Osteocyte (in vitro differentiated cells): ENCODE measurements around the gene HSD3B2. TPM values are rescaled to one million over a fixed set of nuclear protein-coding genes. Genes with fewer than 3 reads are reported as not detected.

Experiments used
- DNase-seq: peaks from one replicate; pipeline ENCODE4 v3.0.0; 2021; ENCODE audit warnings: mixed read lengths; ENCODE audit not compliant: unreplicated experiment; ENCODE audit errors: extremely low spot score
- H3K27ac Mint-ChIP-seq: one replicate; pipeline ENCODE4 v1.8.0; 2021; ENCODE audit warnings: mild to moderate bottlenecking, mixed read lengths; ENCODE audit not compliant: unreplicated experiment
- H3K27me3 Mint-ChIP-seq: one replicate; pipeline ENCODE4 v1.8.0; 2021; ENCODE audit warnings: mixed read lengths; ENCODE audit not compliant: unreplicated experiment
- H3K36me3 Mint-ChIP-seq: one replicate; pipeline ENCODE4 v1.8.0; 2021; ENCODE audit warnings: mixed read lengths; ENCODE audit not compliant: unreplicated experiment
- H3K4me1 Mint-ChIP-seq: one replicate; pipeline ENCODE4 v1.8.0; 2021; ENCODE audit warnings: mixed read lengths; ENCODE audit not compliant: unreplicated experiment
- H3K4me3 Mint-ChIP-seq: one replicate; pipeline ENCODE4 v1.8.0; 2021; ENCODE audit warnings: mild to moderate bottlenecking, moderate library complexity, mixed read lengths; ENCODE audit not compliant: unreplicated experiment
- H3K9me3 Mint-ChIP-seq: one replicate; pipeline ENCODE4 v1.8.0; 2021; ENCODE audit warnings: mixed read lengths; ENCODE audit not compliant: unreplicated experiment
- total RNA-seq: library from RNA; stranded (reverse); gene quantifications from 2 replicates; pipeline ENCODE4 v1.2.1, GENCODE V29; 2021
- TF ChIP-seq, protein P1 (sequence below): fragments of 200-600 bp; sonication (generic); IDR thresholded peaks from 2 replicates; pipeline ENCODE4 v1.5.0; 2021; ENCODE audit warnings: antibody characterized with exemption, mild to moderate bottlenecking, moderate library complexity

The HSD3B2 gene
- total RNA-seq, 1 donor from 2014 or later = not detected

DNA sequence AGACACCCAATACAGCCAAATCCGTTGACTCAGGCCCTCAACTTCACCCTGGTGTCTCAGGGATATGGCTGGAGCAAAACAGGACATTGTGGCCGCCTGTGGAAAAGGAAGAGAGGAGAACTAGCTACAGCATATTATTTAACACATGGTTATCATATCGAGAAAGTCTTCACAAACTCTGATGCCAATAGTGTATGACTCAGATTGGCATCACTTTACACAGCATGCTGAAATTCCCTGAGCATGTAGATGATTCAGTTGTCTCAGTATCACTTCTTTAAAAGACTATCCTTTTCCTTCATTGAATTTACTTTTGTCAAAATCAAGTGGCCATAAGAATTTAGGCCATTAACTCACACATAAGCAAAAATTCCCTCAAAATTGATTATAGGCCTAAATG lies 20.1 kb downstream of the HSD3B2 start:
- DNase-seq = no peak
- H3K9me3 Mint-ChIP-seq = no peaks in the 10 kb centered on the region
- H3K4me3 Mint-ChIP-seq = no peak overlapping the region

GRCh38 chr1:119438761-119439160 lies 23.8 kb downstream of the HSD3B2 start:
- Mint-ChIP-seq H3K27ac (no peak overlapping the region), H3K4me3 (no peak overlapping the region), H3K4me1 (no peaks in the 10 kb centered on the region), H3K36me3 (no peaks in the 10 kb centered on the region), H3K27me3 (peaks cover 14% of the 10 kb centered on the region), H3K9me3 (no peaks in the 10 kb centered on the region)
- DNase-seq = no peak
- TF ChIP-seq, protein P1, sequence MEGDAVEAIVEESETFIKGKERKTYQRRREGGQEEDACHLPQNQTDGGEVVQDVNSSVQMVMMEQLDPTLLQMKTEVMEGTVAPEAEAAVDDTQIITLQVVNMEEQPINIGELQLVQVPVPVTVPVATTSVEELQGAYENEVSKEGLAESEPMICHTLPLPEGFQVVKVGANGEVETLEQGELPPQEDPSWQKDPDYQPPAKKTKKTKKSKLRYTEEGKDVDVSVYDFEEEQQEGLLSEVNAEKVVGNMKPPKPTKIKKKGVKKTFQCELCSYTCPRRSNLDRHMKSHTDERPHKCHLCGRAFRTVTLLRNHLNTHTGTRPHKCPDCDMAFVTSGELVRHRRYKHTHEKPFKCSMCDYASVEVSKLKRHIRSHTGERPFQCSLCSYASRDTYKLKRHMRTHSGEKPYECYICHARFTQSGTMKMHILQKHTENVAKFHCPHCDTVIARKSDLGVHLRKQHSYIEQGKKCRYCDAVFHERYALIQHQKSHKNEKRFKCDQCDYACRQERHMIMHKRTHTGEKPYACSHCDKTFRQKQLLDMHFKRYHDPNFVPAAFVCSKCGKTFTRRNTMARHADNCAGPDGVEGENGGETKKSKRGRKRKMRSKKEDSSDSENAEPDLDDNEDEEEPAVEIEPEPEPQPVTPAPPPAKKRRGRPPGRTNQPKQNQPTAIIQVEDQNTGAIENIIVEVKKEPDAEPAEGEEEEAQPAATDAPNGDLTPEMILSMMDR = no peak

More for the DNA sequence above, 20.1 kb downstream of the HSD3B2 start:
- Mint-ChIP-seq H3K4me1 (no peaks in the 10 kb centered on the region), H3K27me3 (peaks cover 9% of the 10 kb centered on the region), H3K36me3 (no peaks in the 10 kb centered on the region), H3K27ac (no peak overlapping the region)
- TF ChIP-seq, protein P1 = no peak

GRCh38 chr1:119440721-119441307 lies 25.9 kb downstream of the HSD3B2 start:
- H3K27ac Mint-ChIP-seq = no peak overlapping the region
- no peaks in the 10 kb centered on the region for H3K9me3 Mint-ChIP-seq
- H3K4me3 Mint-ChIP-seq = no peak overlapping the region
- H3K27me3 Mint-ChIP-seq = peaks cover 14% of the 10 kb centered on the region
- no peaks in the 10 kb centered on the region for H3K4me1 Mint-ChIP-seq
- TF ChIP-seq, protein P1 = no peak
- no peak for DNase-seq
- no peaks in the 10 kb centered on the region for H3K36me3 Mint-ChIP-seq

- Mint-ChIP-seq H3K27ac (no peak overlapping the region), H3K4me1 (no peaks in the 10 kb centered on the region), H3K4me3 (no peak overlapping the region), H3K9me3 (no peaks in the 10 kb centered on the region), H3K27me3 (peaks cover 14% of the 10 kb centered on the region), H3K36me3 (no peaks in the 10 kb centered on the region)
- TF ChIP-seq, protein P1 = no peak
- DNase-seq = no peak
These were observed 27.8 kb downstream of the HSD3B2 start for GRCh38 chr1:119442756-119443155.

GRCh38 chr1:119446321-119446720 lies 31.4 kb downstream of the HSD3B2 start:
- TF ChIP-seq, protein P1 = no peak
- H3K27ac Mint-ChIP-seq = no peak overlapping the region
- H3K4me1 Mint-ChIP-seq = no peaks in the 10 kb centered on the region

More at GRCh38 chr1:119446321-119446720, 31.4 kb downstream of the HSD3B2 start:
- Mint-ChIP-seq H3K9me3 (no peaks in the 10 kb centered on the region), H3K4me3 (no peak overlapping the region), H3K27me3 (peaks cover 10% of the 10 kb centered on the region), H3K36me3 (no peaks in the 10 kb centered on the region)
- no peak for DNase-seq
